Common myeloid progenitor, CD34-positive (primary cell): ENCODE results near the gene KLRC4.

Experiments used
- CTCF ChIA-PET: fragments of 350-600 bp; sonication (Branson Sonifier 250); formaldehyde crosslinking; loops from one replicate; lab custom pipeline; 2021; ENCODE audit warnings: antibody characterized with exemption; lab: Charles Lee
- POLR2A ChIA-PET: fragments of 350-600 bp; sonication (Branson Sonifier 250); formaldehyde crosslinking; loops from one replicate; lab custom pipeline; 2021; ENCODE audit warnings: antibody characterized with exemption; lab: Charles Lee
- DNase-seq, 3 donors: peaks; one replicate each; pipeline versions ENCODE4 v3.0.0 to v3.0.0-alpha.2; 2013
- H3K27ac ChIP-seq, 2 experiments: 1 replicate in 1 of 2; 2 replicates in 1 of 2; pipeline ENCODE4 v1.7.0; 2013; ENCODE audit warnings: inconsistent platforms in 2 of 2, low read length in 2 of 2, mild to moderate bottlenecking in 2 of 2, low read depth in 1 of 2, moderate library complexity in 1 of 2; ENCODE audit not compliant: severe bottlenecking in 2 of 2, insufficient read depth in 1 of 2, poor library complexity in 1 of 2
- H3K27me3 ChIP-seq, 5 experiments: replicated peaks in 2 of 5; 1 replicate in 3 of 5; 2 replicates in 2 of 5; pipeline versions ENCODE4 v1.6.1 to v1.7.0; 2013; ENCODE audit warnings: low read length in 4 of 5, mild to moderate bottlenecking in 2 of 5, moderate library complexity in 2 of 5, inconsistent platforms in 1 of 5; ENCODE audit not compliant: insufficient read depth in 5 of 5, control insufficient read depth in 4 of 5
- H3K36me3 ChIP-seq, 4 experiments: 1 replicate in 2 of 4; 2 replicates in 2 of 4; pipeline versions ENCODE4 v1.6.1 to v1.7.0; 2013; ENCODE audit warnings: low read length in 3 of 4, control low read depth in 1 of 4, mild to moderate bottlenecking in 1 of 4; ENCODE audit not compliant: control insufficient read depth in 4 of 4, insufficient read depth in 4 of 4
- H3K4me1 ChIP-seq, 4 experiments: 1 replicate in 3 of 4; 2 replicates in 1 of 4; pipeline versions ENCODE4 v1.6.1 to v1.7.1; 2013; ENCODE audit warnings: low read length in 3 of 4, mild to moderate bottlenecking in 3 of 4, control low read depth in 1 of 4, inconsistent platforms in 1 of 4, moderate library complexity in 1 of 4; ENCODE audit not compliant: control insufficient read depth in 4 of 4, insufficient read depth in 4 of 4; ENCODE audit errors: control extremely low read depth in 1 of 4
- H3K4me3 ChIP-seq, 7 experiments: 1 replicate in 4 of 7; 2 replicates in 3 of 7; pipeline versions ENCODE4 v1.5.1 to v1.7.0; 2013; ENCODE audit warnings: mild to moderate bottlenecking in 7 of 7, low read length in 6 of 7, moderate library complexity in 6 of 7, inconsistent platforms in 2 of 7, low read depth in 2 of 7, control low read depth in 1 of 7; ENCODE audit not compliant: insufficient read depth in 4 of 7, control insufficient read depth in 1 of 7; ENCODE audit errors: extremely low read depth in 1 of 7
- H3K9me3 ChIP-seq, 5 experiments: 1 replicate in 4 of 5; 2 replicates in 1 of 5; pipeline versions ENCODE4 v1.6.1 to v1.7.1; 2013; ENCODE audit warnings: low read length in 4 of 5, mild to moderate bottlenecking in 2 of 5, inconsistent platforms in 1 of 5, low read depth in 1 of 5, moderate library complexity in 1 of 5; ENCODE audit not compliant: control insufficient read depth in 4 of 5, insufficient read depth in 2 of 5; ENCODE audit errors: control extremely low read depth in 1 of 5
- WGBS: methylation state at CpG from one replicate; pipeline ENCODE4 v1.1.5; 2013; ENCODE audit not compliant: insufficient coverage; 5-methylcytosine and 5-hydroxymethylcytosine counted together

KLRC4 gene

GRCh38 chr12:10364815-10365622 is 44.5 kb downstream of the KLRC4 start:
- H3K9me3 ChIP-seq, result peaks cover 0 to 14% (median 0%) of the 10 kb centered on the region in 5 experiments
- peak overlapping the region; percentile 38 to 83 for H3K27ac ChIP-seq
- no peaks in the 10 kb centered on the region for H3K27me3 ChIP-seq
- ChIA-PET CTCF (interaction anchor here (1.0 to 4.1 kb wide), 10 partner anchors 17 to 312 kb away, joined by 3 to 16 read pairs (median 8); partner anchors contain the start of gene STYK1), POLR2A (interaction anchor here (0.5 to 0.6 kb wide), 3 partner anchors 18 to 87 kb away, joined by 3 to 6 read pairs (median 4); no protein-coding TSS in a partner anchor)
- peak overlapping the region; percentile 59 to 91 (median 77) for H3K4me3 ChIP-seq
- DNase-seq, result peak; percentile 87 to 94 (median 94)
- under 1% methylated on average over 14 of the region's 15 CpGs for WGBS
- H3K36me3 ChIP-seq, result no peaks in the 10 kb centered on the region
- H3K4me1 ChIP-seq, result peaks cover 20 to 47% (median 33%) of the 10 kb centered on the region in 4 experiments

DNA sequence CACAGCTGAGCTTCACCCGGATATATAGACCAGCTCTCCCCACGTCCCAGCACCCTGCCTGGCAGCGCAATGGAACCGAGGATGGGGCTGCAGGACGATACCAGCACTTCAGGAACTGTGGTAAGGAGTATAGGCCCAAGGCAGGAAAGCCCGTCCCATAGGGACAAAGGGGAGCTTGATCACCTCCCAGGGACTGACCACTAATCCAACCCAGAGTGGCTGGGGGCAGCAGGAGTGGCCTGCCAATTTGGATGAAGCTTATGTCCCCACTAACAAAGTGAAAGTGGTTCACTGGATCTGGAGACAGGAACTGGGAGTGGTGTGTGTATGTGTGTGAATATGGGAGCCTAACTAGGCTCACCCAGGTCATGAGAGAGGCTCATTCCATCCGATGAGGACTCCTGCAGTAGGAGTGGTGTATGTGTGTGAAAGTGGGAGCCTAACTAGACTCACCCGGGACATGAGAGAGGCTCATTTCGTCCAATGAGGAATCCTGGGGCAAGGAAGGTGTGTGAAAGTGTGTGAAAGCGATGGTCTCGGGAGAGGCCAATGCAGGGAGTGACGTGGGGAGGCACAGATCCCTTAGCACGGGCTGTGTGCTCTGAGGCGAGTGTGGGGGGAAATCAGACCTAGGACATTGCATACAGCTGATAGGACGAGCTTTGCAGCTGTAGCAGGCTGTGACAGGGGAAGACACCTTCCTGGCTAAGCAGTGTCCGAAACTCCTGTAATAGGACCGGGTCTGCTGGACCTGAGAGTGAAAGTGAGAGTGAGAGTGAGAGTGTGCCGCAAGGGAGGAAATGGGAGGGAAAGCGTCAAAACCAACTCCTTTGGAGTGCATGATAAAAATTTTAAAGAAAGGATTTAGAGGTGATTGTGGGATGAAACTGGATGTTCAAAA is 45.4 kb downstream of the KLRC4 start:
- Histone ChIP-seq H3K4me3 (peak overlapping the region; percentile 59 to 91 (median 77)), H3K27me3 (no peaks in the 10 kb centered on the region), H3K27ac (peak overlapping the region; percentile 38 to 83), H3K36me3 (no peaks in the 10 kb centered on the region), H3K4me1 (peaks cover 20 to 47% (median 33%) of the 10 kb centered on the region in 4 experiments), H3K9me3 (peaks cover 0 to 11% (median 0%) of the 10 kb centered on the region in 5 experiments)
- 21% methylated on average over 16 of the region's 19 CpGs for WGBS
- ChIA-PET POLR2A (no interaction called here), CTCF (interaction anchor here (1.0 to 4.1 kb wide), 5 partner anchors 33 to 313 kb away, joined by 3 to 16 read pairs (median 4); partner anchors contain the start of gene STYK1)
- peak; percentile 17 to 44 (median 31) for DNase-seq

- no peak for DNase-seq
- no peaks in the 10 kb centered on the region for H3K36me3 ChIP-seq
- no peaks in the 10 kb centered on the region for H3K27me3 ChIP-seq
- CTCF ChIA-PET, result no interaction called here
- 94% methylated on average over 5 of the region's 5 CpGs for WGBS
- H3K4me1 ChIP-seq, result peaks cover 20 to 47% (median 33%) of the 10 kb centered on the region in 4 experiments
- POLR2A ChIA-PET, result no interaction called here
- peaks cover 0 to 11% (median 0%) of the 10 kb centered on the region in 5 experiments for H3K9me3 ChIP-seq
- peak overlapping the region in 1 of 2 experiments; percentile 83 for H3K27ac ChIP-seq
- peak overlapping the region in 3 of 7 experiments; percentile 77 to 91 (median 86) for H3K4me3 ChIP-seq
Measured at GRCh38 chr12:10363658-10363913, 46.0 kb downstream of the KLRC4 start.

DNA sequence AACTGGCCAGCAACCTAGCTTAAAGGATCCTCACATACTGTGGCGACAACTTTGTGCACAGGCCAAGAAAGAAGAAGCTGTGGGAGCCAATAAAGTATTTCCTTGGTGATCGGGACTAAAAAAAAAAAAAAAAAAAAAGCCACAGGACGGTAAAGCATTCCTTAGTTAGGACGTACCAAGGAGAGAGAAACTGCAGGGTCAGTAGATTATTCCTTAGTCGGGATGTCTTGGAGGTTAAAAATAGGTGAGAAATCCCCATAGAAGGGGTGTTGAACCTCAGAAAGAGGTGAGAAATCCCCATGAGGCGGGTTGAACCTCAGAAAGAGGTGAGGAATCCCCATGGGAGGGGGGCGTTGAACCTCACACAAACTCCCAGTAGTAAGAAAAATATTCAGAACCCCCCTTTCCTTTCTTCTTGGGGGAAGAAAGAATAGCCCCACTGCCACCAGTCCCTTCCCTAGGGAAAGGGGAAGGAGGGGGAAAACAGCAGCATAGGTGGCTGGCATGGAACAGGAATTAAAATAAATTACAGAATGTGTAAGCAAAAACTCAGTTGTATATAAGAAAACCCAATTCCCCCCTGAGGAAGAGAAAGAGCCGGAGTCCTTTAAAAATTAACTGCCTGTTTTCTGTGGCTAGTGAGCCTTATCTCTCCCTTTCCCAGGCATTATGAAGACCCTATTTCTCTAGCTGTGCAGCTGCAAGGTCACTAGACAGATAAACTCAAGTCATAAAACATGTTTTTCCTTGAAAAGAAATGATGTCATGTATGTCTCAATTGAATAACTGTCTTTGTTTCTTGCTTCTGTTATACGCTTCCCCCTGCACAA is 46.5 kb downstream of the KLRC4 start:
- Histone ChIP-seq H3K27ac (peak overlapping the region in 1 of 2 experiments; percentile 83), H3K4me3 (no peak overlapping the region), H3K36me3 (no peaks in the 10 kb centered on the region), H3K27me3 (no peaks in the 10 kb centered on the region), H3K9me3 (peaks cover 0 to 7% (median 1%) of the 10 kb centered on the region in 5 experiments), H3K4me1 (peaks cover 20 to 47% (median 33%) of the 10 kb centered on the region in 4 experiments)
- DNase-seq, result peak in 2 of 3 donors; percentile 43 to 77
- ChIA-PET CTCF (no interaction called here), POLR2A (no interaction called here)
- WGBS, result 85% methylated on average over 5 of the region's 9 CpGs

GRCh38 chr12:10362325-10362724 is 47.2 kb downstream of the KLRC4 start:
- no peak for DNase-seq
- Histone ChIP-seq H3K4me1 (peaks cover 20 to 47% (median 33%) of the 10 kb centered on the region in 4 experiments), H3K4me3 (no peak overlapping the region), H3K36me3 (no peaks in the 10 kb centered on the region), H3K9me3 (peaks cover 0 to 5% (median 3%) of the 10 kb centered on the region in 5 experiments), H3K27ac (peak overlapping the region in 1 of 2 experiments; percentile 83), H3K27me3 (no peaks in the 10 kb centered on the region)
- ChIA-PET POLR2A (no interaction called here), CTCF (no interaction called here)
- 47% methylated on average over 3 of the region's 3 CpGs for WGBS

- no peaks in the 10 kb centered on the region for H3K36me3 ChIP-seq
- POLR2A ChIA-PET, result no interaction called here
- DNase-seq, result no peak
- peak overlapping the region in 1 of 2 experiments; percentile 83 for H3K27ac ChIP-seq
- no peak overlapping the region for H3K4me3 ChIP-seq
- CTCF ChIA-PET, result no interaction called here
- H3K4me1 ChIP-seq, result peaks cover 18 to 45% (median 31%) of the 10 kb centered on the region in 4 experiments
- H3K9me3 ChIP-seq, result peaks cover 0 to 5% (median 3%) of the 10 kb centered on the region in 5 experiments
- WGBS, result 100% methylated on average over 4 of the region's 4 CpGs
- no peaks in the 10 kb centered on the region for H3K27me3 ChIP-seq
Measured at GRCh38 chr12:10361622-10362021, 47.9 kb downstream of the KLRC4 start.
